ENCODE data around the gene CLCC1. TPM values are rescaled to one million over a fixed set of nuclear protein-coding genes. Genes with fewer than 3 reads are reported as not detected.

The CLCC1 gene
- total RNA-seq, 1 experiment from 2014 or later: 18.8 TPM

- DNase-seq: peak; percentile 43
- WGBS (ENCODE audit: extremely low coverage, insufficient read length, low lambda C conversion rate): no CpG with 5 or more reads among the region's 6 CpGs
- Histone ChIP-seq H2AK5ac (ENCODE audit: insufficient read length, low read length) (no peak overlapping the region), H3K27ac (ENCODE audit: insufficient read length, low read depth, low read length) (peak overlapping the region; percentile 61), H3K9me3 (ENCODE audit: control insufficient read depth, low read depth, low read length) (no peaks in the 10 kb centered on the region), H3K27me3 (ENCODE audit: insufficient read depth, low read length) (no peaks in the 10 kb centered on the region), H3K79me2 (ENCODE audit: insufficient read depth, low read length) (no peaks in the 10 kb centered on the region; the same call in 1 of the 2 replicates), H2BK20ac (ENCODE audit: low read depth, low read length, poor library complexity, severe bottlenecking) (no peak overlapping the region), H2BK5ac (ENCODE audit: insufficient read length, low read length) (no peak overlapping the region), H4K91ac (ENCODE audit: insufficient read length, low read depth, low read length) (no peak overlapping the region), H3K4ac (ENCODE audit: low read depth, low read length) (no peak overlapping the region), H4K5ac (ENCODE audit: insufficient read length, low read depth, low read length) (no peak overlapping the region), H3K79me1 (ENCODE audit: insufficient read depth, low read depth, low read length, poor library complexity, severe bottlenecking) (peaks cover 2% of the 10 kb centered on the region), H3K9ac (ENCODE audit: extremely low read depth, insufficient read length, low read length) (no peak overlapping the region), H3K4me1 (ENCODE audit: insufficient read depth, low read length) (peaks cover 9% of the 10 kb centered on the region; the same call in 1 of the 2 replicates), H3K4me2 (ENCODE audit: insufficient read depth, insufficient read length, low read length) (peak overlapping the region; percentile 12), H2AFZ (ENCODE audit: low read length) (no peak overlapping the region), H4K20me1 (ENCODE audit: control insufficient read depth, insufficient read depth, insufficient read length) (no peaks in the 10 kb centered on the region), H3K56ac (ENCODE audit: insufficient read length, low read depth, low read length) (no peak overlapping the region), H3K23me2 (ENCODE audit: insufficient read length, low read depth, low read length, poor library complexity, severe bottlenecking) (no peaks in the 10 kb centered on the region), H2BK12ac (ENCODE audit: insufficient read length, low read depth, low read length) (no peak overlapping the region), H4K8ac (replicated peaks; ENCODE audit: insufficient read length, low read depth, low read length) (no peak overlapping the region), H2BK15ac (ENCODE audit: low read depth, low read length) (no peak overlapping the region), H3K23ac (ENCODE audit: insufficient read length, low read depth, low read length) (no peak overlapping the region), H3K18ac (ENCODE audit: insufficient read length, low read depth, low read length) (no peak overlapping the region), H2BK120ac (ENCODE audit: low read depth, low read length, poor library complexity, severe bottlenecking) (no peak overlapping the region), H3K14ac (ENCODE audit: insufficient read depth, low read length) (no peak overlapping the region), H3T11ph (ENCODE audit: low read length) (peak overlapping the region; percentile 67)
- Mint-ChIP-seq H3K27ac (peak overlapping the region; percentile 55 to 97 (median 94)), H3K4me1 (peaks cover 25% of the 10 kb centered on the region in 2 experiments), H3K9me3 (no peaks in the 10 kb centered on the region), H3K36me3 (ENCODE audit: insufficient read depth in 1 of 3, low read depth in 3 of 3) (peaks cover 10 to 28% (median 13%) of the 10 kb centered on the region in 3 experiments), H3K4me3 (peak overlapping the region; percentile 7 to 72), H3K27me3 (ENCODE audit: low read depth) (no peaks in the 10 kb centered on the region)
- TF ChIP-seq, protein P1, sequence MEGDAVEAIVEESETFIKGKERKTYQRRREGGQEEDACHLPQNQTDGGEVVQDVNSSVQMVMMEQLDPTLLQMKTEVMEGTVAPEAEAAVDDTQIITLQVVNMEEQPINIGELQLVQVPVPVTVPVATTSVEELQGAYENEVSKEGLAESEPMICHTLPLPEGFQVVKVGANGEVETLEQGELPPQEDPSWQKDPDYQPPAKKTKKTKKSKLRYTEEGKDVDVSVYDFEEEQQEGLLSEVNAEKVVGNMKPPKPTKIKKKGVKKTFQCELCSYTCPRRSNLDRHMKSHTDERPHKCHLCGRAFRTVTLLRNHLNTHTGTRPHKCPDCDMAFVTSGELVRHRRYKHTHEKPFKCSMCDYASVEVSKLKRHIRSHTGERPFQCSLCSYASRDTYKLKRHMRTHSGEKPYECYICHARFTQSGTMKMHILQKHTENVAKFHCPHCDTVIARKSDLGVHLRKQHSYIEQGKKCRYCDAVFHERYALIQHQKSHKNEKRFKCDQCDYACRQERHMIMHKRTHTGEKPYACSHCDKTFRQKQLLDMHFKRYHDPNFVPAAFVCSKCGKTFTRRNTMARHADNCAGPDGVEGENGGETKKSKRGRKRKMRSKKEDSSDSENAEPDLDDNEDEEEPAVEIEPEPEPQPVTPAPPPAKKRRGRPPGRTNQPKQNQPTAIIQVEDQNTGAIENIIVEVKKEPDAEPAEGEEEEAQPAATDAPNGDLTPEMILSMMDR (conservative IDR thresholded peaks at IDR 0.05): no peak
Measured at GRCh38 chr1:108947871-108948525, 15.3 kb downstream of the CLCC1 start.
